Measurements from ENCODE around the gene ST7. TPM values are rescaled to one million over a fixed set of nuclear protein-coding genes. Genes with fewer than 3 reads are reported as not detected.
"Not testable (repeated sequence)": the region's sequence is repeated elsewhere in the genome, so short reads cannot be mapped to it uniquely, and the experiment has no call there.

The ST7 gene
- total RNA-seq, 2 experiments from 2014 or later = 4.6 to 5.6 TPM

DNA sequence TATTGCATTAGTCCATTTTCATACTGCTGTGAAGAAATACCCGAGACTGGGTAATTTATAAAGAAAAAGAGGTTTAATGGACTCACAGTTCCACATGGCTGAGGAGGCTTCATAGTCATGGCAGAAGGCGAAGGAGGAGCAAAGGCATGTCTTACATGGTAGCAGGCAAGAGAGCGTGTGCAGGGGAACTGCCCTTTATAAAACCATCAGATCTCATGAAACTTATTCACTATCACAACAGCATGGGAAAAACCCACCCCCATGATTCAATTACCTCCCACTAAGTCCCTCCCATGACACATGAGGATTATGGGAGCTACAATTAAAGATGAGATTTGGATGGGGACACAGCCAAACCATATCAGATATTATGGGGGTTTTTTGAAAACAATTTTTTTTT is 21.7 kb downstream of the ST7 start:
- H3K4me1 Mint-ChIP-seq; H3K27ac Mint-ChIP-seq; H3K27me3 Mint-ChIP-seq; H3K4me3 Mint-ChIP-seq; POLR2A ChIA-PET; H3K9me3 Mint-ChIP-seq; DNase-seq; H3K36me3 Mint-ChIP-seq; ATAC-seq (ENCODE audit: low read depth): not testable (repeated sequence)

GRCh38 chr7:116977172-116977571 is 23.9 kb downstream of the ST7 start:
- no peaks in the 10 kb centered on the region for H3K36me3 Mint-ChIP-seq
- H3K27me3 Mint-ChIP-seq = no peaks in the 10 kb centered on the region
- no peak overlapping the region for H3K4me3 Mint-ChIP-seq
- no peak overlapping the region for H3K27ac Mint-ChIP-seq
- ATAC-seq (ENCODE audit: low read depth) (no peak), DNase-seq (no peak)
- H3K4me1 Mint-ChIP-seq = no peaks in the 10 kb centered on the region
- no peaks in the 10 kb centered on the region for H3K9me3 Mint-ChIP-seq
- POLR2A ChIA-PET = no interaction called here

- H3K27ac Mint-ChIP-seq = no peak overlapping the region
- H3K9me3 Mint-ChIP-seq = no peaks in the 10 kb centered on the region
- no peak overlapping the region for H3K4me3 Mint-ChIP-seq
- H3K4me1 Mint-ChIP-seq = no peaks in the 10 kb centered on the region
- ATAC-seq (ENCODE audit: low read depth) = no peak
- DNase-seq = no peak
- no peaks in the 10 kb centered on the region for H3K36me3 Mint-ChIP-seq
- no peaks in the 10 kb centered on the region for H3K27me3 Mint-ChIP-seq
- POLR2A ChIA-PET = no interaction called here
Observed at GRCh38 chr7:116978006-116978405, 24.7 kb downstream of the ST7 start.

- Mint-ChIP-seq H3K4me1 (no peaks in the 10 kb centered on the region), H3K27ac (no peak overlapping the region), H3K9me3 (no peaks in the 10 kb centered on the region), H3K36me3 (no peaks in the 10 kb centered on the region), H3K27me3 (no peaks in the 10 kb centered on the region), H3K4me3 (no peak overlapping the region)
- DNase-seq (no peak), ATAC-seq (ENCODE audit: low read depth) (no peak)
- POLR2A ChIA-PET = no interaction called here
Observed at GRCh38 chr7:116979430-116979829, 26.1 kb downstream of the ST7 start.

DNA sequence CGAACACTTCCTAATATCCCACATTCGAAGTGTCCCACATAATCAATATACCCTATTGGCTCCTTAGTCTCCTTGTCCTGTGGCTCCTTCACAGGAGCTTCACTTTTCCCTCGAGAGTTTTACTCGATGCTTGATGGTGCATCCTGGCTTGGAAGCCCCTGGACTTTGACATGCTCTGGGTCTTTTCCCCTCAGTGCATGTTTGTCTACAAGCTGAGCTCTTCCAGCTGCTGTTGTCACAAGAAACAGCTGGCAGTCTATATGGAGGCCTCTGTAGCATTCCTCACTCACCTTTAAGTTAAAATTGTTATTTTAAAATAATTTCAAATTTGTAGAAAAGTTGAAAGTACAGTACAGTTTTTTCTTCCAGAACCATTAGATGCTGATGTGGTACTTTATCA is 27.1 kb downstream of the ST7 start:
- DNase-seq = no peak
- no peaks in the 10 kb centered on the region for H3K9me3 Mint-ChIP-seq
- no peaks in the 10 kb centered on the region for H3K36me3 Mint-ChIP-seq
- H3K4me1 Mint-ChIP-seq = no peaks in the 10 kb centered on the region
- no peak overlapping the region for H3K4me3 Mint-ChIP-seq
- no peak for ATAC-seq (ENCODE audit: low read depth)
- POLR2A ChIA-PET = no interaction called here
- H3K27me3 Mint-ChIP-seq = no peaks in the 10 kb centered on the region
- no peak overlapping the region for H3K27ac Mint-ChIP-seq

DNA sequence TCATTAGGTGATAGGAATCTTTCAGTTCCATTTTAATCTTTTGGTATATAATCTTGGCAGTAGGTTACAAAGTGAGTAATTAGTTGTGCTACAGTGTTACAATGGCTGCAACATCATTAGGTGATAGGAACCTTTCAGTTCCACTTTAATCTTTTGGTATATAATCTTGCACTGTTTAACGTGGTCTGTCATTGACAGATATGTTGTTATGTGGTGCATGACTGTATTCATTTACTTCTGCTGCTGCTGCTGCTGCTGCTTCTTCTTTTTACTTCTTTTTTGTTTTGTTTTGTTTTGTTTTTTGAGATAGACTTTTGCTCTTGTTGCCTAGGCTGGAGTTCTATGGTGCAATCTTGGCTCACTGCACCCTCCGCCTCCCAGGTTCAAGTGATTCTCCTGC is 28.6 kb downstream of the ST7 start:
- POLR2A ChIA-PET = no interaction called here
- ATAC-seq (ENCODE audit: low read depth) = no peak
- H3K9me3 Mint-ChIP-seq = no peaks in the 10 kb centered on the region
- H3K4me1 Mint-ChIP-seq = no peaks in the 10 kb centered on the region
- H3K36me3 Mint-ChIP-seq = no peaks in the 10 kb centered on the region
- no peak overlapping the region for H3K27ac Mint-ChIP-seq
- H3K27me3 Mint-ChIP-seq = no peaks in the 10 kb centered on the region
- no peak overlapping the region for H3K4me3 Mint-ChIP-seq
- DNase-seq = no peak

- no peaks in the 10 kb centered on the region for H3K27me3 Mint-ChIP-seq
- POLR2A ChIA-PET = no interaction called here
- no peak overlapping the region for H3K4me3 Mint-ChIP-seq
- H3K36me3 Mint-ChIP-seq = no peaks in the 10 kb centered on the region
- H3K27ac Mint-ChIP-seq = no peak overlapping the region
- no peak for DNase-seq
- no peaks in the 10 kb centered on the region for H3K4me1 Mint-ChIP-seq
- no peaks in the 10 kb centered on the region for H3K9me3 Mint-ChIP-seq
- ATAC-seq (ENCODE audit: low read depth) = no peak
Observed at GRCh38 chr7:116984511-116984910, 31.2 kb downstream of the ST7 start.

DNA sequence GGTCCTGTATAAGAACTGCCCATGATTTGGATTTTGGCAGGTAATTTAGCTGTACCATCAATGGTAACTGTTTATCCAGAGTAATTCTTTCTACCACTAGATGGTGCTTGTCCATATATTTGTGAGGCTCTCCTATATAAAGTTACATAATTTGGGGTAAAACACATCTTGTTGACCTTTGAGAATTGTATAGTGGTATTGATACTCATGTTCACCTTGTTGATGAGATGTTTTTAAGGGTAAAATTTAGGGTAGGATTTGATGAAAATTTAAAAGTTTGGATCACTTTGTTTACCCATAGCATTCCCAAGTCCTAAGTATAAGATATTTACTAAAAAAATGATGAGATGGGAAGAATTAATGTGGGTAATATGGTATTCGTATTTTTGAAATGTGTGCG is 31.6 kb downstream of the ST7 start:
- H3K4me3 Mint-ChIP-seq = no peak overlapping the region
- H3K36me3 Mint-ChIP-seq = no peaks in the 10 kb centered on the region
- no peak overlapping the region for H3K27ac Mint-ChIP-seq
- no peak for ATAC-seq (ENCODE audit: low read depth)
- no peaks in the 10 kb centered on the region for H3K27me3 Mint-ChIP-seq
- no peak for DNase-seq
- POLR2A ChIA-PET = no interaction called here
- H3K4me1 Mint-ChIP-seq = no peaks in the 10 kb centered on the region
- no peaks in the 10 kb centered on the region for H3K9me3 Mint-ChIP-seq

- POLR2A ChIA-PET = no interaction called here
- H3K36me3 Mint-ChIP-seq = peaks cover 1% of the 10 kb centered on the region
- DNase-seq (no peak), ATAC-seq (ENCODE audit: low read depth) (no peak)
- H3K4me3 Mint-ChIP-seq = no peak overlapping the region
- no peaks in the 10 kb centered on the region for H3K27me3 Mint-ChIP-seq
- no peaks in the 10 kb centered on the region for H3K9me3 Mint-ChIP-seq
- H3K4me1 Mint-ChIP-seq = no peaks in the 10 kb centered on the region
- no peak overlapping the region for H3K27ac Mint-ChIP-seq
Observed at GRCh38 chr7:116985575-116985974, 32.3 kb downstream of the ST7 start.

GRCh38 chr7:116986611-116987565 is 33.6 kb downstream of the ST7 start:
- POLR2A ChIA-PET = no interaction called here
- Mint-ChIP-seq H3K27me3 (no peaks in the 10 kb centered on the region), H3K27ac (no peak overlapping the region), H3K4me3 (no peak overlapping the region), H3K36me3 (peaks cover 8% of the 10 kb centered on the region), H3K4me1 (no peaks in the 10 kb centered on the region), H3K9me3 (peaks cover 2% of the 10 kb centered on the region)
- no peak for ATAC-seq (ENCODE audit: low read depth)
- DNase-seq = no peak

- POLR2A ChIA-PET = no interaction called here
- DNase-seq (no peak), ATAC-seq (ENCODE audit: low read depth) (no peak)
- peaks cover 8% of the 10 kb centered on the region for H3K36me3 Mint-ChIP-seq
- H3K27me3 Mint-ChIP-seq = no peaks in the 10 kb centered on the region
- no peaks in the 10 kb centered on the region for H3K4me1 Mint-ChIP-seq
- H3K9me3 Mint-ChIP-seq = peaks cover 2% of the 10 kb centered on the region
- H3K4me3 Mint-ChIP-seq = no peak overlapping the region
- H3K27ac Mint-ChIP-seq = no peak overlapping the region
Observed at GRCh38 chr7:116988363-116988989, 35.2 kb downstream of the ST7 start.

GRCh38 chr7:116990056-116990455 is 36.8 kb downstream of the ST7 start:
- H3K36me3 Mint-ChIP-seq = peaks cover 8% of the 10 kb centered on the region
- H3K27ac Mint-ChIP-seq = no peak overlapping the region
- H3K4me3 Mint-ChIP-seq = no peak overlapping the region
- peaks cover 2% of the 10 kb centered on the region for H3K9me3 Mint-ChIP-seq
- no peak for DNase-seq
- ATAC-seq (ENCODE audit: low read depth) = no peak
- no peaks in the 10 kb centered on the region for H3K4me1 Mint-ChIP-seq
- POLR2A ChIA-PET = no interaction called here
- peaks cover 3% of the 10 kb centered on the region for H3K27me3 Mint-ChIP-seq

DNA sequence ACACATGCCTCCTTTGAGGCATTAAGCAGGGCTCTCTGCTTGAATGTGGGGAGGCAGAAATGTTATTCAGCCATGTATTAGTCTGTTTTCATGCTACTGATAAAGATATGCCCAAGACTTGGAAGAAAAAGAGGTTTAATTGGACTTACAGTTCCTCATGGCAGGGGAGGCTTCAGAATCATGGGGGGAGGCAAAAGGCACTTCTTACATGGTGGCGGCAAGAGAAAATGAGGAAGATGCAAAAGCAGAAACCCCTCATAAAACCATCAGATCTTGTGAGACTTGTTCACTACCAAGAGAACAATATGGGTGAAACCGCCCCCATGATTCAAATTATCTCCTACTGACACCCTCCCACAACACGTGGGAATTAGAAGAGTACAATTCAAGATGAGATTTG is 37.9 kb downstream of the ST7 start:
- ATAC-seq (ENCODE audit: low read depth) (no peak), DNase-seq (no peak)
- peaks cover 8% of the 10 kb centered on the region for H3K36me3 Mint-ChIP-seq
- no peak overlapping the region for H3K27ac Mint-ChIP-seq
- no peaks in the 10 kb centered on the region for H3K4me1 Mint-ChIP-seq
- no peak overlapping the region for H3K4me3 Mint-ChIP-seq
- POLR2A ChIA-PET = no interaction called here
- peaks cover 3% of the 10 kb centered on the region for H3K27me3 Mint-ChIP-seq
- H3K9me3 Mint-ChIP-seq = peaks cover 2% of the 10 kb centered on the region

DNA sequence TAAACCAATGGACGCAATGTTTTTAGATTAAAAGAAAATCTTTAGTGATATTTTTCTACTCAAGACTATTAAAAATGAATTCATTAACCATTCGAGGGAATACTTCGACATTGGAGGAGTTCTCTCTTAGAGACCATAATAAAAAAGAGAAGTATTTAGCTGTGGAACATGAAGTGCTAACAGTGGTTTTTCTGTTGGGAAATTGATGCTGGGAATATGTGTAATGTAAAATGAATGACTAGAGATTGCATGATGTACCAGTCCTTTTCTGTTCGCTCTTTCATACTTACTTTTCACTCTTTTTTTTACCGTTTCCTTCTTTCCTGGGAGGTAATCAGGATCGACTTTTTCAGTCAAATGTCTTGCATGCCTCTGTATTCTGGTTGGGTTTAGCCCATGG is 41.3 kb downstream of the ST7 start:
- Mint-ChIP-seq H3K4me1 (no peaks in the 10 kb centered on the region), H3K27ac (no peak overlapping the region), H3K9me3 (peaks cover 9% of the 10 kb centered on the region), H3K36me3 (peaks cover 9% of the 10 kb centered on the region), H3K27me3 (peaks cover 3% of the 10 kb centered on the region), H3K4me3 (no peak overlapping the region)
- no peak for ATAC-seq (ENCODE audit: low read depth)
- POLR2A ChIA-PET = no interaction called here
- DNase-seq = no peak
